Transverse colon (tissue), 4 donors: Measurements from ENCODE around the gene IGLL1. TPM values are rescaled to one million over a fixed set of nuclear protein-coding genes. Genes with fewer than 3 reads are reported as not detected.
"Not testable (repeated sequence)": the region's sequence is repeated elsewhere in the genome, so short reads cannot be mapped to it uniquely, and the experiment has no call there.

Experiments used
- DNase-seq: peaks from one replicate; pipeline ENCODE4 v3.0.0-alpha.2; 2019
- H3K27ac ChIP-seq, 4 donors: fragments of 200-600 bp; sonication (generic); 2 replicates each; pipeline ENCODE4 v1.5.1; 2016 to 2018; ENCODE audit warnings: inconsistent platforms in 4 of 4
- H3K27me3 ChIP-seq: fragments of 200-600 bp; sonication (generic); 2 replicates; pipeline ENCODE4 v1.5.1; 2017; ENCODE audit warnings: inconsistent platforms
- H3K36me3 ChIP-seq, 4 donors: fragments of 200-600 bp; sonication (generic); 2 replicates each; pipeline ENCODE4 v1.5.1; 2017 to 2019; ENCODE audit warnings: inconsistent platforms in 4 of 4
- H3K4me1 ChIP-seq, 4 donors: fragments of 200-600 bp; sonication (generic); 2 replicates each; pipeline ENCODE4 v1.5.1; 2017 to 2020; ENCODE audit warnings: inconsistent platforms in 4 of 4
- H3K4me3 ChIP-seq, 4 donors: fragments of 200-600 bp; sonication (generic); 1 replicate in 1 of 4; 2 replicates in 3 of 4; pipeline versions ENCODE4 v1.5.1 to v1.6.1; 2017 to 2019; ENCODE audit warnings: inconsistent platforms in 4 of 4
- H3K9me3 ChIP-seq, 2 donors: fragments of 200-600 bp; sonication (generic); 2 replicates each; pipeline ENCODE4 v1.5.1; 2017 to 2019; ENCODE audit warnings: inconsistent platforms in 2 of 2
- CTCF ChIP-seq, 5 experiments: fragments of 200-600 bp in 3 of 5; fragments of 450-650 bp in 2 of 5; sonication (generic) in 3 of 5; IDR thresholded peaks; 1 replicate in 2 of 5; 2 replicates in 3 of 5; pipeline ENCODE4 v1.5.1; 2016 to 2017; ENCODE audit warnings: antibody characterized with exemption in 5 of 5, inconsistent platforms in 3 of 5, mild to moderate bottlenecking in 2 of 5, moderate library complexity in 1 of 5
- EP300 ChIP-seq: sonication (generic); formaldehyde crosslinking; IDR thresholded peaks from one replicate; pipeline ENCODE4 v1.6.1; 2017; ENCODE audit warnings: antibody characterized with exemption, low read depth
- POLR2A ChIP-seq: fragments of 450-650 bp; IDR thresholded peaks from one replicate; pipeline ENCODE4 v1.6.1; 2016; ENCODE audit warnings: antibody characterized with exemption, mild to moderate bottlenecking, moderate library complexity
- POLR2AphosphoS5 ChIP-seq, 3 donors: sonication (generic); formaldehyde crosslinking; IDR thresholded peaks; one replicate each; pipeline ENCODE4 v1.6.1; 2016; ENCODE audit warnings: antibody characterized with exemption in 3 of 3
- WGBS, 2 donors: methylation state at CpG; one replicate each; pipeline ENCODE4 v1.1.5; 2018; ENCODE audit warnings: low coverage in 1 of 2; 5-methylcytosine and 5-hydroxymethylcytosine counted together
- in situ Hi-C, 4 donors: fragments of 200-750 bp; cut with MboI; loops; one replicate each; pipeline versions ENCODE4 v1.15.0 to v1.15.1; 2017; ENCODE audit warnings: low sequenced_read_pairs in 3 of 4, low pct_ligation_motif_present in 1 of 4, low pct_unique_long_range_greater_than_20kb in 1 of 4
- intact Hi-C: fragments of 100-400 bp; cut with DNase I; formaldehyde crosslinking; loops from one replicate; pipeline ENCODE4 v1.15.1; 2023; ENCODE audit warnings: low total_unique reads
- total RNA-seq, 4 donors: library from RNA; depleted of rRNA; stranded (reverse); fragments of >200 nt; gene quantifications; one replicate each; pipeline ENCODE4 v1.1.0, GENCODE V29; 2016

The IGLL1 gene
- total RNA-seq, 4 donors from 2014 or later: not detected

DNA sequence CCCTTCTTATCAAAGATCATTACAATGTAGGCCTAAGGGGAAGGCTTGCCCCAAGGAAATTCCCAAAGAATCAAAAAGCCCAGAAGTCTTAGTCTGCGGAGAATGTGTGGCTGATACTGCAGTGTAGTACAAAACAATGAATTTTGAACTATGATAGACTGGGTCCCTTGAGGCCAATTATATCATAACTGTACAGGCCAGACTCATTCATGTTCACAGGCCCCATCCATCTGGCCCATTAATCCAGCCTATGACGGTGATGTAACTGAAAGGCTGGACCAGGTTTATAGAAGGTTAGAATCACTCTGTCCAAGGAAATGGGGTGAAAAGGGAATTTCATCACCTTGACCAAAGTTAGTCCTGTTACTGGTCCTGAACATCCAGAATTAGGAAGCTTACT, 35.2 kb downstream of the IGLL1 start:
- Histone ChIP-seq H3K36me3 (no peaks in the 10 kb centered on the region), H3K4me3 (no peak overlapping the region), H3K4me1 (peaks cover 0 to 3% (median 0%) of the 10 kb centered on the region in 4 donors), H3K9me3 (no peaks in the 10 kb centered on the region), H3K27me3 (no peaks in the 10 kb centered on the region), H3K27ac (no peak overlapping the region)
- no peak for DNase-seq
- in situ Hi-C loops: loop anchor here in 2 of 4 donors (10.0 to 25.0 kb wide), 3 partner anchors 50 to 292 kb away; partner anchors contain the start of gene DERL3 (in 1 of the 2)
- TF ChIP-seq POLR2AphosphoS5 (IDR thresholded peaks at IDR 0.05) (no peak), CTCF (IDR thresholded peaks at IDR 0.05) (no peak), EP300 (no peak), POLR2A (no peak)
- intact Hi-C loops: no loop called here
- 93 to 97% methylated on average over 2 of the region's 2 CpGs for WGBS, 2 donors

DNA sequence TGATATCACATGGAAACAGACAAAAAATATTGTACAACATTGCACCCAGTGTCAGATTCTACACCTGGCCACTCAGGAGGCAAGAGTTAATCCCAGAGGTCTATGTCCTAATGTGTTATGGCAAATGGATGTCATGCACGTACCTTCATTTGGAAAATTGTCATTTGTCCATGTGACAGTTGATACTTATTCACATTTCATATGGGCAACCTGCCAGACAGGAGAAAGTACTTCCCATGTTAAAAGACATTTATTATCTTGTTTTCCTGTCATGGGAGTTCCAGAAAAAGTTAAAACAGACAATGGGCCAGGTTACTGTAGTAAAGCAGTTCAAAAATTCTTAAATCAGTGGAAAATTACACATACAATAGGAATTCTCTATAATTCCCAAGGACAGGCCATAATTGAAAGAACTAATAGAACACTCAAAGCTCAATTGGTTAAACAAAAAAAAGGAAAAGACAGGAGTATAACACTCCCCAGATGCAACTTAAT, 36.5 kb downstream of the IGLL1 start:
- H3K36me3 ChIP-seq, DNase-seq, H3K27me3 ChIP-seq, intact Hi-C loops, H3K4me3 ChIP-seq, H3K9me3 ChIP-seq, H3K27ac ChIP-seq: not testable (repeated sequence)
- 85% methylated on average over 1 of the region's 1 CpG; no CpG with 5 or more reads in 1 of the 2 donors for WGBS, 2 donors
- in situ Hi-C loops: loop anchor here in 2 of 4 donors (10.0 to 25.0 kb wide), 3 partner anchors 51 to 294 kb away; partner anchors contain the start of gene DERL3 (in 1 of the 2)
- H3K4me1 ChIP-seq: peaks cover 0 to 10% (median 1%) of the 10 kb centered on the region in 4 donors

DNA sequence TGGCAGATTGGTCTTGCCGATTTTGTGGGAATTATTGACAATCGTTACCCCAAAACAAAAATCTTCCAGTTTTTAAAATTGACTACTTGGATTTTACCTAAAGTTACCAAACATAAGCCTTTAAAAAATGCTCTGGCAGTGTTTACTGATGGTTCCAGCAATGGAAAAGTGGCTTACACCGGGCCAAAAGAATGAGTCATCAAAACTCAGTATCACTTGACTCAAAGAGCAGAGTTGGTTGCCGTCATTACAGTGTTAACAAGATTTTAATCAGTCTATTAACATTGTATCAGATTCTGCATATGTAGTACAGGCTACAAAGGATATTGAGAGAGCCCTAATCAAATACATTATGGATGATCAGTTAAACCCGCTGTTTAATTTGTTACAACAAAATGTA, 37.2 kb downstream of the IGLL1 start:
- Histone ChIP-seq H3K27me3 (no peaks in the 10 kb centered on the region), H3K36me3 (no peaks in the 10 kb centered on the region), H3K9me3 (no peaks in the 10 kb centered on the region), H3K4me1 (peaks cover 0 to 14% (median 1%) of the 10 kb centered on the region in 4 donors), H3K27ac (no peak overlapping the region), H3K4me3 (no peak overlapping the region)
- intact Hi-C loops (no loop called here), in situ Hi-C loops (loop anchor here in 2 of 4 donors (10.0 to 25.0 kb wide), 3 partner anchors 52 to 294 kb away; partner anchors contain the start of gene DERL3 (in 1 of the 2))
- no peak for DNase-seq
- TF ChIP-seq POLR2A (no peak), EP300 (no peak), CTCF (IDR thresholded peaks at IDR 0.05) (no peak), POLR2AphosphoS5 (IDR thresholded peaks at IDR 0.05) (no peak)
- WGBS, 2 donors: 60 to 61% methylated on average over 3 to 5 of the region's 5 CpGs

DNA sequence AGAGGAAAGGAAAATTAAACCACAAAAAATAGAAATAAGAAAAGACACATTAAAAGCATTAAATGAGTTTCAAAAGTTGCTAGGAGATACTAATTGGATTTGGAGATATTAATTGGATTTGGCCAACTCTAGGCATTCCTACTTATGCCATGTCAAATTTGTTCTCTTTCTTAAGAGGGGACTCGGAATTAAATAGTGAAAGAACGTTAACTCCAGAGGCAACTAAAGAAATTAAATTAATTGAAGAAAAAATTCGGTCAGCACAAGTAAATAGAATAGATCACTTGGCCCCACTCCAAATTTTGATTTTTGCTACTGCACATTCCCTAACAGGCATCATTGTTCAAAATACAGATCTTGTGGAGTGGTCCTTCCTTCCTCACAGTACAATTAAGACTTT, 37.7 kb downstream of the IGLL1 start:
- H3K27me3 ChIP-seq, DNase-seq, H3K36me3 ChIP-seq, H3K4me3 ChIP-seq, H3K9me3 ChIP-seq, H3K27ac ChIP-seq, intact Hi-C loops: not testable (repeated sequence)
- in situ Hi-C loops: loop anchor here in 2 of 4 donors (10.0 to 25.0 kb wide), 3 partner anchors 52 to 295 kb away; partner anchors contain the start of gene DERL3 (in 1 of the 2)
- peaks cover 0 to 20% (median 1%) of the 10 kb centered on the region in 4 donors for H3K4me1 ChIP-seq
- 64 to 68% methylated on average over 3 of the region's 3 CpGs for WGBS, 2 donors

DNA sequence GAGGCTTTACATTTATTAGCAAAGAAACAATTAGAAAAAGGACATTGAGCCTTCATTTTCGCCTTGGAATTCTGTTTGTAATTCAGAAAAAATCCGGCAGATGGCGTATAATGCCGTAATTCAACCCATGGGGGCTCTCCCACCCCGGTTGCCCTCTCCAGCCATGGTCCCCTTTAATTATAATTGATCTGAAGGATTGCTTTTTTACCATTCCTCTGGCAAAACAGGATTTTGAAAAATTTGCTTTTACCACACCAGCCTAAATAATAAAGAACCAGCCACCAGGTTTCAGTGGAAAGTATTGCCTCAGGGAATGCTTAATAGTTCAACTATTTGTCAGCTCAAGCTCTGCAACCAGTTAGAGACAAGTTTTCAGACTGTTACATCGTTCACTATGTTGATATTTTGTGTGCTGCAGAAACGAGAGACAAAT, 38.2 kb downstream of the IGLL1 start:
- intact Hi-C loops, H3K9me3 ChIP-seq, H3K27me3 ChIP-seq, DNase-seq, H3K36me3 ChIP-seq, H3K4me3 ChIP-seq, H3K27ac ChIP-seq: not testable (repeated sequence)
- peaks cover 0 to 24% (median 3%) of the 10 kb centered on the region in 4 donors for H3K4me1 ChIP-seq
- 5 to 6% methylated on average over 2 to 7 of the region's 7 CpGs for WGBS, 2 donors
- in situ Hi-C loops: loop anchor here in 2 of 4 donors (10.0 to 25.0 kb wide), 3 partner anchors 53 to 295 kb away; partner anchors contain the start of gene DERL3 (in 1 of the 2)
- peak; percentile 50 to 69 (median 61) for TF ChIP-seq CTCF (IDR thresholded peaks at IDR 0.05)

- H3K27ac ChIP-seq, intact Hi-C loops, DNase-seq, H3K9me3 ChIP-seq, H3K36me3 ChIP-seq, H3K27me3 ChIP-seq, H3K4me3 ChIP-seq: not testable (repeated sequence)
- in situ Hi-C loops: loop anchor here in 2 of 4 donors (10.0 to 25.0 kb wide), 3 partner anchors 54 to 296 kb away; partner anchors contain the start of gene DERL3 (in 1 of the 2)
- H3K4me1 ChIP-seq: peaks cover under 1 to 34% (median 9%) of the 10 kb centered on the region in 4 donors
- WGBS, 2 donors: 80% methylated on average over 5 of the region's 5 CpGs; no CpG with 5 or more reads in 1 of the 2 donors
Measured at GRCh38 chr22:23540837-23541236, 39.3 kb downstream of the IGLL1 start.

- 24% methylated on average over 7 of the region's 7 CpGs; no CpG with 5 or more reads in 1 of the 2 donors for WGBS, 2 donors
- H3K27me3 ChIP-seq, H3K4me3 ChIP-seq, H3K9me3 ChIP-seq, H3K27ac ChIP-seq, H3K36me3 ChIP-seq, DNase-seq, intact Hi-C loops: not testable (repeated sequence)
- H3K4me1 ChIP-seq: peaks cover 6 to 44% (median 18%) of the 10 kb centered on the region in 4 donors
- in situ Hi-C loops: loop anchor here in 2 of 4 donors (10.0 to 25.0 kb wide), 3 partner anchors 55 to 297 kb away; partner anchors contain the start of gene DERL3 (in 1 of the 2)
Measured at GRCh38 chr22:23539839-23540198, 40.3 kb downstream of the IGLL1 start.
